ENCODE results near the gene FGF7.

The FGF7 gene

GRCh38 chr15:49421991-49422390, 1.1 kb upstream of the FGF7 start:
- H3K27me3 ChIP-seq (ENCODE audit: insufficient read depth, low read depth, severe bottlenecking), result no peaks in the 10 kb centered on the region
- H3K27ac ChIP-seq, result no peak overlapping the region
- peak; percentile 36 for TF ChIP-seq CTCF (IDR thresholded peaks at IDR 0.05; ENCODE audit: low read depth, low read length)
- peak; percentile 29 for DNase-seq
- no peaks in the 10 kb centered on the region for H3K36me3 ChIP-seq
- no peaks in the 10 kb centered on the region for H3K9me3 ChIP-seq (ENCODE audit: severe bottlenecking)
- H3K4me3 ChIP-seq (ENCODE audit: low read depth, low read length), result no peak overlapping the region

- TF ChIP-seq CTCF (IDR thresholded peaks at IDR 0.05; ENCODE audit: low read depth, low read length), result no peak
- H3K4me3 ChIP-seq (ENCODE audit: low read depth, low read length), result no peak overlapping the region
- no peaks in the 10 kb centered on the region for H3K9me3 ChIP-seq (ENCODE audit: severe bottlenecking)
- no peak overlapping the region for H3K27ac ChIP-seq
- H3K36me3 ChIP-seq, result no peaks in the 10 kb centered on the region
- H3K27me3 ChIP-seq (ENCODE audit: insufficient read depth, low read depth, severe bottlenecking), result no peaks in the 10 kb centered on the region
- DNase-seq, result no peak
Observed at GRCh38 chr15:49423901-49424550, 984 bp downstream of the FGF7 start.

GRCh38 chr15:49424954-49425353, 1.9 kb downstream of the FGF7 start:
- Histone ChIP-seq H3K9me3 (ENCODE audit: severe bottlenecking) (no peaks in the 10 kb centered on the region), H3K27ac (no peak overlapping the region), H3K27me3 (ENCODE audit: insufficient read depth, low read depth, severe bottlenecking) (no peaks in the 10 kb centered on the region), H3K36me3 (no peaks in the 10 kb centered on the region), H3K4me3 (ENCODE audit: low read depth, low read length) (no peak overlapping the region)
- DNase-seq, result no peak
- TF ChIP-seq CTCF (IDR thresholded peaks at IDR 0.05; ENCODE audit: low read depth, low read length), result no peak

GRCh38 chr15:49427372-49427771, 4.3 kb downstream of the FGF7 start:
- H3K4me3 ChIP-seq (ENCODE audit: low read depth, low read length), result no peak overlapping the region
- DNase-seq, result no peak
- H3K36me3 ChIP-seq, result no peaks in the 10 kb centered on the region
- no peaks in the 10 kb centered on the region for H3K9me3 ChIP-seq (ENCODE audit: severe bottlenecking)
- no peak for TF ChIP-seq CTCF (IDR thresholded peaks at IDR 0.05; ENCODE audit: low read depth, low read length)
- no peaks in the 10 kb centered on the region for H3K27me3 ChIP-seq (ENCODE audit: insufficient read depth, low read depth, severe bottlenecking)
- H3K27ac ChIP-seq, result no peak overlapping the region

GRCh38 chr15:49428409-49429095, 5.5 kb downstream of the FGF7 start:
- no peak overlapping the region for H3K4me3 ChIP-seq (ENCODE audit: low read depth, low read length)
- H3K27ac ChIP-seq, result no peak overlapping the region
- no peaks in the 10 kb centered on the region for H3K36me3 ChIP-seq
- H3K9me3 ChIP-seq (ENCODE audit: severe bottlenecking), result no peaks in the 10 kb centered on the region
- TF ChIP-seq CTCF (IDR thresholded peaks at IDR 0.05; ENCODE audit: low read depth, low read length), result no peak
- no peaks in the 10 kb centered on the region for H3K27me3 ChIP-seq (ENCODE audit: insufficient read depth, low read depth, severe bottlenecking)
- no peak for DNase-seq
